ENCODE data around the gene TMEM19. TPM values are rescaled to one million over a fixed set of nuclear protein-coding genes. Genes with fewer than 3 reads are reported as not detected.

The TMEM19 gene
- total RNA-seq (2014; rRNA removed; shearing (Covaris generic)): 23.4 and 28.6 TPM in 2 replicates

- peak; percentile 89 for DNase-seq (ENCODE audit: low read depth)
Observed at GRCh38 chr12:71685914-71686657, at the start of gene TMEM19. TMEM19 (plus strand) TSS chr12:71686082; CDS start chr12:71686681, 599 bp downstream.

DNA sequence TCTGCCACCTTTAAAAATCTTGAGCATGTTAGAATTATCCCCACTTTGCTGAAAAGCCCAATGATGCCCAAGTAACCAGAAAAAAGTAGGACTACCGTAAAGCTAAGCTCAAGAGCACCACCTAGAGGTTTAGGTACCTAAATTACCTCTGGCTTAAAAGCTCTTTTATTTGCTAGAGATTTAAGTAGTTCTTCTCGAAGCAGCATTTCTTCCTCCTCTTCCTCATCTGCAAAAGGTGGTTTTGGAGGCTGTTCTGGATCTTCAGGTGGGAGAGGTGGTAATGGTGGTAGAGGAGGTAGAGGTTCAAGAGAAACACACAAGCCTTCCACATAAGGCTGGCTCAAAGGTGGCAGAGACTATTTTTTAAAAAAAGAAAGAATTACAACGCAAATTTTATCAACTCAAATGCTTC is 49.2 kb upstream of the TMEM19 start:
- peak; percentile 57 for DNase-seq (ENCODE audit: low read depth)

- no peak for DNase-seq (ENCODE audit: low read depth)
Observed at GRCh38 chr12:71638499-71638898, 47.4 kb upstream of the TMEM19 start.

DNA sequence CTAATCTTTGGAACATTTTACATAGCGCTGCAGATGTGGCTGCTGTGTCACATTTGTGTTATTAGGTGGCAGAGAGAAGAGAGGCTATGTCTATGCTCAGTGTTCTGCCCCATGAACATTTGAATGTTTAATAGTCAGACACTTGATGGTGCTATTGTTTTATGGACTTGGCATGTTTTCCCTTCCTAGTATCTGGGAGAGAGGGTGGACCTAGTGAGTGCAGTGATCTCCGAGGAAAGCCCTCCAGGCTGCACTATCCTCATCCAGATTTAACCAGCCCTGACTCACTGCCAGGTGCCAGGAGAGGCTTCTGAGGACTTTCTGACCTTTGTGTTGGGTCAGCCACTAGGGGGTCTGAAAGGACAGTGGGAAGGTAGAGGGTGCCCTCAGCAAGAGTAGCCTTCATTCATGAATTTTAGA is 46.5 kb upstream of the TMEM19 start:
- peak; percentile 35 for DNase-seq (ENCODE audit: low read depth)

DNA sequence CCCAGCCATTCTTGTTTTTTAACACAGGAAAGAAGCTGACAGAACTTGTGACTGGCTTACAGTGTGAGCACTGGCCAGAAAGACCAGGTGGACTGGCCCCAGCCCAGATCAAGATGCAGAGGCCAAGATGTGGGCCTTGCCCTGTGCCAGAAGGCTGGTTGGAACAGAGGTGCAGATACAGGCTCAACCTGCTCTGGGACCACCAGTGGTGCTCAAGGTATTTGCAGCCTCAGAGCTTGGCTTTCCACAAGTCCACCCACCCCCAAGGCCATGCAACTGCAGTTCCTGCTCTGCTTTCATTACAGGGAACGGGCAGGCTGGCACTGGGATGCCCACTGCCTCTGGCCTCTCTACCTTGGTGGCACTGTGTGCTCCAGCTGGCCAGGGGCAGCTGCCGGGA is 45.6 kb upstream of the TMEM19 start:
- peak; percentile 5 for DNase-seq (ENCODE audit: low read depth)

DNA sequence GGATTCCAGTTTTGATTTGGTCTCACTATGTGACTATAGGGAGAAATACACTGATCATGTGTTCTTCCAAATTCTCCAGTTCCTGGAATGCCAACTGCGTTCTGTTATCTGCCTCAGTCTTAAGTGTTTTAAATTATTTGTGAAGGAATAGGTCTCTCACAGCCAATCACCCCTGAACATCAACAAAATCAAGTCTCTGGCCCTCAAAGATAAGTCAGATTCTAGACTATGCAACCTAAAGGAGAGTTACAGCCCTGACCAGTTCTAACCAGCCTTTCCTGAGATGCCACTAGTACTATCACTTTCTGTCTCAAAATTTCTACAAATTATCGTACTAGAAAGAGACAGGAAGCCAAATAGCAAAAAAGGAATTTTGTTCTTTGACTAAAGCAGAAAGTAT is 44.5 kb upstream of the TMEM19 start:
- DNase-seq (ENCODE audit: low read depth): no peak

DNA sequence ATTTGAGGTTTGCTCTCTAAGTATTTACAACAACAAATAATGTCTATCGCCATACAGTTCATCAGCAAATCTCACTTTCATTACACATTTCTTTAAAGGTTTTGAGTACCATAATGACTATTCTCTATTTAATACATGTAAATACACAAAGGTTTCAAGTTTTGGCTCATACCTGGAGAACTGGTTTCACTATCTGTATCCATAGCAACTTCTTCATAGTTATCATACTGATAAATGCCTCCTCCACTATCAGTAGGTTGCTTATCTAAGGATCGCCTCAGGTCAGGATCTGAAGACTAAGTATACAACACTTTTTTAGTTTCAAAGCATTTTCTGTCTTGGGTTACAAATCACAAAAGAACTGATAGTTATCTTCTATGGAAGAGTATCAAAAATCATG is 43.6 kb upstream of the TMEM19 start:
- no peak for DNase-seq (ENCODE audit: low read depth)

GRCh38 chr12:71645268-71645667 is 40.6 kb upstream of the TMEM19 start:
- no peak for DNase-seq (ENCODE audit: low read depth)

- DNase-seq (ENCODE audit: low read depth): no peak
Observed at GRCh38 chr12:71646512-71646911, 39.4 kb upstream of the TMEM19 start.

- DNase-seq (ENCODE audit: low read depth): no peak
Observed at GRCh38 chr12:71648537-71648936, 37.3 kb upstream of the TMEM19 start.

DNA sequence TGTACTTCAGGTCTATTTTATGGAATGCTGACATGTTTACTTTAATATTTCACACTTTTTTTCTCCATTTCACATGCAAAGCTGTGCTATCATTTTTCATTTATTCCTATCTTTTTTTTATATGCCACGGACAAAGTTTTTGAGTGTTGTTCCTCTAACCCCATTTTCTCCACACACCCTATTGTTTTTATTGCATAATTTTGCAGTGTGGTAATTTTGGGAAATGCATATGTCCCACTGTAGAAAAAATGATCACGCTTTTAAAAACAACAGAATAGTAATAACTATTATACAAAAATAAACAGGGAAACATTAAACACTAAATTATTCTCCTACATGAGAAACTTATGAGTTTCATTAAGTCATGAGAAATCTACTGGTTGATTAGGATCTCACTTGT is 36.5 kb upstream of the TMEM19 start:
- no peak for DNase-seq (ENCODE audit: low read depth)

GRCh38 chr12:71652656-71653055 is 33.2 kb upstream of the TMEM19 start:
- DNase-seq (ENCODE audit: low read depth): no peak

GRCh38 chr12:71653137-71653536 is 32.7 kb upstream of the TMEM19 start:
- no peak for DNase-seq (ENCODE audit: low read depth)

- DNase-seq (ENCODE audit: low read depth): no peak
Observed at GRCh38 chr12:71654200-71654599, 31.7 kb upstream of the TMEM19 start.

- no peak for DNase-seq (ENCODE audit: low read depth)
Observed at GRCh38 chr12:71655495-71655894, 30.4 kb upstream of the TMEM19 start.

DNA sequence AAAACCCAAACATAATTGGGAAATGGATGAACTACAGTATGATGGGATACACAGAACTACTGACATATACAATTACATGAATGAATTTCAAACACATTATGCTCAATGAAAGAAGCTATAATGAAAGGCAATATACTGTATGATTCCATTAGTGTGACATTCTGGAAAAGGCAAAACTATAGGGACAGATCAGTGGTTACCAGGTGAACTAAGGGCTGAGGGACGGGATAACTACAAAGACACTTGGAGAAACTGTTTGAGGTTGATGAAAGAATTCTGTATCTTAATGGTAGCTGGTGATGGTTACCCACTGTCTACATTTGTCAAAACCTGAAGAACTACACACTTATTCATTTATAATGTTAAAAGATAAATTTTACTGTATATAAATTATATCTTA is 30.0 kb upstream of the TMEM19 start:
- no peak for DNase-seq (ENCODE audit: low read depth)

GRCh38 chr12:71656740-71657139 is 29.1 kb upstream of the TMEM19 start:
- peak; percentile 20 for DNase-seq (ENCODE audit: low read depth)

- peak; percentile 15 for DNase-seq (ENCODE audit: low read depth)
Observed at GRCh38 chr12:71661977-71662530, 23.8 kb upstream of the TMEM19 start.

- DNase-seq (ENCODE audit: low read depth): peak; percentile 72
Observed at GRCh38 chr12:71662849-71663560, 22.9 kb upstream of the TMEM19 start.

GRCh38 chr12:71663561-71664410 is 22.1 kb upstream of the TMEM19 start, which contains the start of the genes THAP2 and ZFC3H1:
THAP2 (plus strand) TSS chr12:71664301; CDS start chr12:71664510, 209 bp downstream.
ZFC3H1 (minus strand) TSS chr12:71663848; CDS start chr12:71663610, 238 bp downstream.
- DNase-seq (ENCODE audit: low read depth): peak; percentile 99

DNA sequence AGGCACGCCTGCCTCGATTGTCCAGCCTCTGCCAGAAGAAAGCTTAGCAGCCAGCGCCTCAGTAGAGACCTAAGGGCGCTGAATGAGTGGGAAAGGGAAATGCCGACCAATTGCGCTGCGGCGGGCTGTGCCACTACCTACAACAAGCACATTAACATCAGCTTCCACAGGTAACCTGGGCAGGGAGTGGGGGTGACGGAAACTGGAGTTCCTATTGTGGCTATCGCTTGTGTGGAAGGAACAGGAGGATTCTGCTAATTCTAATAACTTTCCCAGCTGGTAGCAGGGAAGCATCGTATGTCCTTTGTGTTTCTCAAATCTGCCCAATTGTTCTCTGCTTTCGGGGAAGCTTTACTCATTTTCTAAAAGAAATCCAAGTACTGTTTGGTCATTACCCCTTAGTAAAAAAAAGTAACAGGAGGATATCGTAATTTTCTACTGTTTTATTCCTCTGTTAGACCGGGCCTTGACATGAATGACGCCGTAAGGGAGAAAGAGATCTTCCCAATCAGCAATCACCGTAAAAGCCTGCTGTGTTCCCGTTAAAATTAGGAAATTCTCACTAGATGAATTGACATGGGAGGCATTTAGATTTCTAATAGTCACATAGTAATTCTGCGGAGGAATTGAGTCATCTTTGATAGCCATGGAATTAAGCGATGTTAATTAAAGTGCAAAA is 21.3 kb upstream of the TMEM19 start:
- no peak for DNase-seq (ENCODE audit: low read depth)

Data from M059J (cell line).